B cell (primary cell): Measurements from ENCODE around the gene NCAPH2.

Experiments
- CTCF ChIP-seq: fragments of 200-600 bp; IDR thresholded peaks from one replicate; pipeline ENCODE4 v1.8.0; 2022; ENCODE audit warnings: antibody characterized with exemption, mild to moderate bottlenecking
- EZH2 ChIP-seq: IDR thresholded peaks from 2 replicates; pipeline ENCODE4 v1.6.1; 2012; ENCODE audit warnings: borderline replicate concordance, low read depth, mild to moderate bottlenecking, moderate library complexity, low read length; ENCODE audit not compliant: insufficient read depth, poor library complexity, severe bottlenecking

- TF ChIP-seq CTCF (no peak), EZH2 (no peak)
Measured at GRCh38 chr22:50467773-50468440, 40.1 kb upstream of the NCAPH2 start.
